Naive thymus-derived CD8-positive, alpha-beta T cell (primary cell): ENCODE results near the gene FOXC2. TPM values are rescaled to one million over a fixed set of nuclear protein-coding genes. Genes with fewer than 3 reads are reported as not detected.
A peak's percentile ranks its signal among the peaks of the same experiment; 100 is the strongest.

Experiments
- ATAC-seq, 2 donors: fragments of 150-1000 bp; cut with Tn5 transposase in 1 of 2; sonication (Bioruptor Pico), chemical (Tn5 transposase) in 1 of 2; 1 replicate in 1 of 2; 2 replicates in 1 of 2; pipeline ENCODE4 v1.10.0; 2021; ENCODE audit warnings: mild to moderate bottlenecking in 2 of 2, moderate library complexity in 2 of 2
- POLR2A ChIA-PET: fragments of 350-600 bp; sonication (Branson Sonifier 250); formaldehyde crosslinking; loops from one replicate; lab custom pipeline; 2021; ENCODE audit warnings: antibody characterized with exemption; lab: Charles Lee
- DNase-seq, 10 donors: peaks; one replicate each; pipeline versions ENCODE4 v3.0.0 to v3.0.0-alpha.2; 2020 to 2022
- H3K27ac Mint-ChIP-seq, 10 donors: one replicate each; pipeline ENCODE4 v1.8.0; 2020 to 2022; ENCODE audit warnings: mild to moderate bottlenecking in 10 of 10, mixed read lengths in 10 of 10, moderate library complexity in 4 of 10, inconsistent platforms in 1 of 10
- H3K27me3 Mint-ChIP-seq, 5 donors: one replicate each; pipeline ENCODE4 v1.8.0; 2021 to 2022; ENCODE audit warnings: mixed read lengths in 5 of 5
- H3K36me3 Mint-ChIP-seq, 3 donors: one replicate each; pipeline ENCODE4 v1.8.0; 2020 to 2022; ENCODE audit warnings: mixed read lengths in 3 of 3, mild to moderate bottlenecking in 2 of 3, inconsistent platforms in 1 of 3
- H3K4me1 Mint-ChIP-seq, 4 donors: one replicate each; pipeline ENCODE4 v1.8.0; 2021 to 2022; ENCODE audit warnings: mixed read lengths in 4 of 4
- H3K4me3 Mint-ChIP-seq, 10 donors: one replicate each; pipeline ENCODE4 v1.8.0; 2020 to 2022; ENCODE audit warnings: mild to moderate bottlenecking in 10 of 10, mixed read lengths in 10 of 10, moderate library complexity in 6 of 10, inconsistent platforms in 1 of 10
- H3K9me3 Mint-ChIP-seq, 9 donors: one replicate each; pipeline ENCODE4 v1.8.0; 2020 to 2022; ENCODE audit warnings: mixed read lengths in 9 of 9, mild to moderate bottlenecking in 3 of 9, inconsistent platforms in 1 of 9, moderate library complexity in 1 of 9
- polyA plus RNA-seq, 3 donors: library from polyadenylated mRNA; unstranded; fragments of 300-500 nt; fragmentation: Illumina TruSeq; gene quantifications; one replicate each; pipeline ENCODE4 v1.2.3, GENCODE V29; 2021
- total RNA-seq, 8 experiments: library from RNA in 2 of 8; stranded (reverse) in 2 of 8; gene quantifications; one replicate each; pipeline ENCODE4 v1.2.3 and lab custom pipeline; 2021 to 2026

The FOXC2 gene
- total and polyA plus RNA-seq, 5 experiments from 2014 or later, result not detected

DNA sequence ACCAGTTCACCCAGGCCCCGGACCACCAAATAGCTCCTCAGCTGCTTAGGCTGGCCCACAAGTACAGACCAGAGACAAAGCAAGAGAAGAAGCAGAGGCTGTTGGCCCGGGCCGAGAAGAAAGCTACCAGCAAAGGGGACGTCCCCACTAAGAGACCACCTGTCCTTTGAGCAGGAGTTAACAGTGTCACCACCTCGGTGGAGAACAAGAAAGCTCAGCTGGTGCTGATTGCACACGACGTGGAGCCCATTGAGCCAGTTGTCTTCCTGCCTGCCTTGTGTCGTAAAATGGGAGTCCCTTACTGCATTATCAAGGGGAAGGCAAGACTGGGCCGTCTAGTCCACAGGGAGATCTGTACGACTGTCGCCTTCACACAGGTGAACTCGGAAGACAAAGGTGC, 40.9 kb upstream of the FOXC2 start:
- Mint-ChIP-seq H3K9me3 (peaks cover 0 to 9% (median 0%) of the 10 kb centered on the region in 9 donors), H3K4me3 (no peak overlapping the region), H3K27ac (no peak overlapping the region), H3K27me3 (peaks cover 0 to 12% (median 3%) of the 10 kb centered on the region in 5 donors), H3K36me3 (peaks cover 2 to 9% (median 3%) of the 10 kb centered on the region in 3 donors), H3K4me1 (no peaks in the 10 kb centered on the region)
- ATAC-seq (no peak), DNase-seq (no peak)
- POLR2A ChIA-PET, result no interaction called here

DNA sequence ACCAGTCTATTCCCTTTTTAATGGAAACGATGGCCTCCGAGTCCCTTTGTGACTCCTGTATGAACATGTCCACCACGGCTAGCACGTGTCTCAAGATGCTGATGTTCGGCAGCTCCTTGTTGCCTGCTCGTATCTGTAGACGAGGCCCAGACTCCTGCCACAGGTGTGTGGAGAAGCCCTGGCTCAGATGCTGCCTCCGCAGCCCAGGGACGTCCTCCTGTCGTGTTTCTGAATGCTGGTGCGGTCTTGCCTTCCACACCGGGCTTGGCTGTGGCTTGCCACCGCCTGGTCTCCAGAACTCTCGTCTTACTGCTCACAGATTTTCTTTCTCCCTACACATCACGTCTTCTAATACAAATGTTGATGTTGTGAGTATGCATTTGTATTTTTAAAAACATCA, 39.3 kb upstream of the FOXC2 start:
- peaks cover 0 to 9% (median 0%) of the 10 kb centered on the region in 9 donors for H3K9me3 Mint-ChIP-seq
- H3K27ac Mint-ChIP-seq, result no peak overlapping the region
- H3K36me3 Mint-ChIP-seq, result peaks cover 2 to 9% (median 6%) of the 10 kb centered on the region in 3 donors
- peaks cover 0 to 3% (median 0%) of the 10 kb centered on the region in 5 donors for H3K27me3 Mint-ChIP-seq
- no peak overlapping the region for H3K4me3 Mint-ChIP-seq
- no peak for ATAC-seq
- POLR2A ChIA-PET, result no interaction called here
- H3K4me1 Mint-ChIP-seq, result no peaks in the 10 kb centered on the region
- no peak for DNase-seq

DNA sequence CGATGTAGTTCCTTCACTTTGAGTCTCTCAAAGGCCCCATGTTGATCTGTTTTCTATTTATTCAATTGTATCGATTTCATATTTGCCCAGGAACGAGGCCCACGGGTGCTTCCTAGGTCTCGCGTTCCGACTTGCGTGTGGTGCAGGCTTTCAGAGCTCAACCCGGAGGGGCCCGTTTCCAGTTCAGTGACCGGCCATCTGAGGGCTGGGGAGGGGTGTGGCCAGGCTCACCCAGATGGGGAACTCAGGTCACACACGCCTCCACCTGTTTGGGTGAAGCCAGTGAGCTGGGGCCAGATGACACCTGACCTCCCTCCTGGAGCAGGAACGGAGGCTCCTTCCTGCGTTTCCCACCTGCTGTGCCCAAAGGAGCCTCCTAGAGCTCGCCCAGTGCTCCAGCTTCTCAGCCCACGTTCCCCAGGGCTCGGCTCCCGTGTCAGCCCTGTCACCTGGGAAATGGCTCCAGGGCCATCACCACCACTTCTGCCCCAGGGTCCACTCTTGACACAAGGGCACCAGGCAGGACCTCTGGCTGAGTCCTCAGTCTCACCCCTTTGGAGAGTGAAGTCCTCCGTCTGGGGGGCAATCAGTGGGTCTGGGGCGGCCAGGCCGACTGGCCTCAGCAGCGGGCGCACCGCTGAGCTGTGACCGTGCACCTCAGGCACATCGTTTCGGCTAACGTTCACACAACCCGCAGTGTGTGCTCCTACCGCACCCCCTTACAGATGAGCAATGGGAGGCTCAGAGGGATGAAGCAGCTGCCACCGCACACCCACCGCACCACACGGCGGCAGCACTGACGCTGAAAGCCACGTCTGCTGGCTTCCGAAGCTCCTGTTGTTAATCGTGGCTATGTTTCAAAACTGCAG, 38.3 kb upstream of the FOXC2 start:
- no peak for DNase-seq
- Mint-ChIP-seq H3K36me3 (peaks cover 2 to 9% (median 6%) of the 10 kb centered on the region in 3 donors), H3K27ac (no peak overlapping the region), H3K9me3 (peaks cover 0 to 9% (median 0%) of the 10 kb centered on the region in 9 donors), H3K4me3 (no peak overlapping the region), H3K27me3 (no peaks in the 10 kb centered on the region), H3K4me1 (no peaks in the 10 kb centered on the region)
- POLR2A ChIA-PET, result no interaction called here
- no peak for ATAC-seq

DNA sequence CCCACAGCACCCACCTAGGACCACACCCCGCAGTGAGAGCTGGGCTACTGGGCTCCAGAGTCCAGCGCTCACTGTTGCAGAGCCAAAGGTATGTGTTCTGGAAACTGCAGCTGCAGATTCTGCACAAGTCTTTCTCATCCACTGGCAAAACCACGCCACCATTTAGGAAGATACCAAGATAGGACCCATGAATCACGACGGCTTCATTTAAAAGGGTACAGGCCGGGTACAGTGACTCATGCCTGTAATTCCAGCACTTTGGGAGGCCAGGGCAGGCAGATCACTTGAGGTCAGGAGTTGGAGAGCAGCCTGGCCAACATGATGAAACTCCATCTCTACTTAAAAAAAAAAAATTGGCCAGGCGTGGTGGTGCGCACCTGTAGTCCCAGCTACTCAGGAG, 37.5 kb upstream of the FOXC2 start:
- DNase-seq (no peak), ATAC-seq (no peak)
- no peak overlapping the region for H3K4me3 Mint-ChIP-seq
- no peaks in the 10 kb centered on the region for H3K27me3 Mint-ChIP-seq
- H3K27ac Mint-ChIP-seq, result peak overlapping the region in 1 of 10 donors; percentile 37
- peaks cover 0 to 9% (median 0%) of the 10 kb centered on the region in 9 donors for H3K9me3 Mint-ChIP-seq
- H3K4me1 Mint-ChIP-seq, result no peaks in the 10 kb centered on the region
- H3K36me3 Mint-ChIP-seq, result peaks cover 2 to 9% (median 6%) of the 10 kb centered on the region in 3 donors
- POLR2A ChIA-PET, result no interaction called here

DNA sequence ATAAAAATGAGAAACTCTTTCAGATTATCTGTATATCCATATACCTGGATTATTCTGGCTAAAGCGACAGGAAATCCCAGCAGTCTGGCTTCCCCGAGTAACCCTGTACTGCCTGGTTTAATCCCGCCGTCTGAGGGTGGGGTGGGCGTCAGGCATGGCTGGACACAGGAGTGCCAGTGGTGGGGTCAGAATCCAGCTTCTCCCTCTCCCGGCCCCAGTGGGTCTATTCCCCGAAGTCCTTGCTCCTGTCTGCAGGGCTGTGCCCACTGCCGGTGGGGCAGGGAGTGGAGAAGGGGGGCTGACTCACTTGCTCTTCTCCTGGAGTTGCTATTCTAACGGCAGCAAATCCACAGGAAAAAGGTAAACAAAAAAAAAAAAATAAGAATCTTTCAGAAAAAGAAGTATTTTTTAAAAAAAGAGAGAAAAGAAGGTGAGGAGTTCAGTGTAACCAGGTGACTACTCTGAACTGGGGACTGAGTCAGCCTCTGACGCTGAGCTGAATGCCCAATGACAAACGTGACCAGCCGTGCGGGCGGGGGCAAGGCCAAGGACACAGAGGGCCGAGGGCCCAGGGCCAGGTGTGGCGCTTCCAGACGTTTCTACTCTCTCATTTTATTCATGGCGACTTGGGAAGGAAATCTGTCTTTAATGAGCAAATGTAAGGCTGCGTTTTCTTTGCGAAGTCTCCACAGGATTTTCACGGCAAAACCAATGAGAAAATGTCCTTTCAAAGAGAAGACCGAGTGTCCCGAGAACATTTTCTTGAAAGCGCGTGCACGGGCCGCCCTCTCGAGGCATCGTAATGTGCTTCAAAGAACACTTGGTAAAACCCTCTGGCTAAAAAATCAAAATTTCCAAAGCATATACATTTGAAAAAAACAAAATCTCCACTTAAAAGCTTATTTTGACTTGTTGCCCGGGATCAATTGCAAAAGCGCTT, 36.1 kb upstream of the FOXC2 start:
- no peaks in the 10 kb centered on the region for H3K4me1 Mint-ChIP-seq
- DNase-seq (no peak), ATAC-seq (no peak)
- peaks cover 0 to 9% (median 0%) of the 10 kb centered on the region in 9 donors for H3K9me3 Mint-ChIP-seq
- no peak overlapping the region for H3K27ac Mint-ChIP-seq
- POLR2A ChIA-PET, result no interaction called here
- H3K4me3 Mint-ChIP-seq, result no peak overlapping the region
- H3K36me3 Mint-ChIP-seq, result peaks cover 2 to 11% (median 9%) of the 10 kb centered on the region in 3 donors
- H3K27me3 Mint-ChIP-seq, result no peaks in the 10 kb centered on the region

DNA sequence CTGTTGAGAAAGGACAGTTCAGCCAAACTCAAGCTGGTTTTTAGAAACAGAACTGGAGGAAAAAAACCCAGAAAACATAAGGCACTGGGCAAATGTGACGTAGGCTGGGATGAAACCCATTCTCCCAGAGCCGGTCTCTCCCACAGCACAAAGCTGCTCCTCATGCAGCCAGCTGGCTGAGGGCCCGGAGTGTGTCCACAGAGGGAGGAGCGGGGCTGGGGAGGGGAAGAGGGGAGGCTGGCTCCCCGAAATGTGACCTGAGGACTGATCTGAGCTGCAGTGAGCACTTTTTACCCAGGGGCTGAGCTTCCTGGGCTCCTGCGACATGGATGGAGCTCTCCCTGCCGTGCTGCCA, 35.5 kb upstream of the FOXC2 start:
- Mint-ChIP-seq H3K4me3 (no peak overlapping the region), H3K9me3 (peaks cover 0 to 7% (median 0%) of the 10 kb centered on the region in 9 donors), H3K36me3 (peaks cover 2 to 17% (median 9%) of the 10 kb centered on the region in 3 donors), H3K27me3 (no peaks in the 10 kb centered on the region), H3K4me1 (no peaks in the 10 kb centered on the region), H3K27ac (no peak overlapping the region)
- POLR2A ChIA-PET, result no interaction called here
- ATAC-seq (no peak), DNase-seq (no peak)

DNA sequence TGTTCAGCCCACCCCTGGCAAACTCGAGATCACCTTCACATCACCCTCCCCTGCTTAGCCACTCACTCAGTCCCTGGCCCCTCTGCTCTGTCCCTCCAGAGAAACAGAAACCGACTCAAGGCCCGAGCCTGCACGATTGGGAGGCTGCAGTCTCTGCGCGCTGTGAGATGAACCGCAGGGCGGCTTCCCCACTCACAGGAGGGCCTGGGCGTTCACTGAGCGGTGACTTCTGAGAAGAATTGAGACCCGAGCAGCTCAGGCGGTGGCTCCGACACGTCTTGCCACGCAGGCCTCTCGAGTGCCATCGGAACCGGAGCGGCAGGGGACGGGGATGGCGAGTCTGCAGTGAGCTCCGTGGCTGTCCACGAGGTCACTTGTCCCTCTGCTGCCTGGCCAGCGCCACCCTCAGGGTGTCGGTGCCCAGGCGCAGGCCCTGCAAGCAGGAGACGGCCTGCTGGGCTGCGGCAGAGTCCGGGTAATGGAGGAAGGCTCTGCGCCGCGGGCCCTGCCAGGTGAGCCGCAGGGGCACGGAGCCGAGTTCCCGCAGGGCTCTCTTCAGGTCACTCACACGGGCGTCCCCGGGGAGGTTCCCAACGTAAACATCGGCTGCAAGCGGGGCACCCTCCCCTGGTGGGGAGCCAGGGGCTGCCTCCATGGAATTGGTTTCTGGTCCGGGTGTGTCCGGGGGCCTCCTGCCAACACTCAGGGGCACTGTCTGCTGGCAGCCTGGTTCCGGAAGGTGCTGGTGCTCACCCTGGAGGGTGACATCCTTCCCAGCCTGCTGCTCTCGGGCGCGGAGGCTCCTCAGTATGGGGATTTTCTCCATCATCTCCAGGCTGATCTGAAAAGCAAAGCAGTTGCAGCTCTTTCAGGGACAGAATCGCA, 34.7 kb upstream of the FOXC2 start:
- ATAC-seq, result no peak
- Mint-ChIP-seq H3K36me3 (peaks cover 2 to 25% (median 5%) of the 10 kb centered on the region in 3 donors), H3K4me3 (no peak overlapping the region), H3K27ac (no peak overlapping the region), H3K27me3 (no peaks in the 10 kb centered on the region), H3K9me3 (peaks cover 0 to 2% (median 0%) of the 10 kb centered on the region in 9 donors), H3K4me1 (no peaks in the 10 kb centered on the region)
- POLR2A ChIA-PET, result no interaction called here
- DNase-seq, result no peak

DNA sequence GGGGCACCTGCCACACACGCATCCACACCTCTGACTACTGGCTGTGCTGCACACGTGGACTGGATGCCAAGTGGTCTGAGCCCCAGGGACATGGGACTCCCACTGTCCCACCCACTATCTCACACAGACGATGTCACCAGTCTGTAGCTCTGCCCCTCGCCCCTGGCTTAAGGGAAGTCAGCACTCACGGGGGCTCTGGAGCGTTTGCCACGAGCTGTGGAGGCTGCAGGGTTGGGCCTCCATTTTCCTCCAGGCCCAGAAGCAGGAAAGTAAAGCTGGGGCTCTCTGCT, 34.2 kb upstream of the FOXC2 start:
- DNase-seq, result no peak
- no peak for ATAC-seq
- Mint-ChIP-seq H3K27me3 (no peaks in the 10 kb centered on the region), H3K4me3 (no peak overlapping the region), H3K4me1 (no peaks in the 10 kb centered on the region), H3K9me3 (peaks cover 0 to 1% (median 0%) of the 10 kb centered on the region in 9 donors), H3K36me3 (peaks cover 4 to 28% (median 5%) of the 10 kb centered on the region in 3 donors), H3K27ac (no peak overlapping the region)
- POLR2A ChIA-PET, result no interaction called here

DNA sequence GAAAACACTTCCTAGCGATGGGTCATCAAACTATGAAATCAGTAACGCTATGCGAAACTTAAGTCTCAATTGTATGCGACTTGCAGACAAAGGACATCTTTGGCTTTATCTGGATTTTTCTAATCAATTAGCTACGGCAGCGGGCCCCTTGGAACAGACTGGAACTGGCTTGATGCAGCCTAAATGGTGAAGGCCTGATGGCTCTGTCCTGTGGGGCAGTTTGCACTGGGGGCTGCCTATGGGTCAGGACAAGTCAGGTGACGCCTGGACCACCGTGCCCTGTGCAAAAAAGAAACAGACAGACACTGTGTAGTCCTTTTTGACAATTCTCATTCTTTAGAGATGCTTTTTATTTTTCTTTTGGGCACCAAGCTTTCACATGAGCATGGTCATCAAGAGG, 33.6 kb upstream of the FOXC2 start:
- POLR2A ChIA-PET, result no interaction called here
- no peaks in the 10 kb centered on the region for H3K4me1 Mint-ChIP-seq
- no peaks in the 10 kb centered on the region for H3K9me3 Mint-ChIP-seq
- H3K4me3 Mint-ChIP-seq, result no peak overlapping the region
- H3K27me3 Mint-ChIP-seq, result no peaks in the 10 kb centered on the region
- H3K36me3 Mint-ChIP-seq, result peaks cover 0 to 28% (median 3%) of the 10 kb centered on the region in 3 donors
- no peak for ATAC-seq
- no peak for DNase-seq
- peak overlapping the region in 1 of 10 donors; percentile 15 for H3K27ac Mint-ChIP-seq

DNA sequence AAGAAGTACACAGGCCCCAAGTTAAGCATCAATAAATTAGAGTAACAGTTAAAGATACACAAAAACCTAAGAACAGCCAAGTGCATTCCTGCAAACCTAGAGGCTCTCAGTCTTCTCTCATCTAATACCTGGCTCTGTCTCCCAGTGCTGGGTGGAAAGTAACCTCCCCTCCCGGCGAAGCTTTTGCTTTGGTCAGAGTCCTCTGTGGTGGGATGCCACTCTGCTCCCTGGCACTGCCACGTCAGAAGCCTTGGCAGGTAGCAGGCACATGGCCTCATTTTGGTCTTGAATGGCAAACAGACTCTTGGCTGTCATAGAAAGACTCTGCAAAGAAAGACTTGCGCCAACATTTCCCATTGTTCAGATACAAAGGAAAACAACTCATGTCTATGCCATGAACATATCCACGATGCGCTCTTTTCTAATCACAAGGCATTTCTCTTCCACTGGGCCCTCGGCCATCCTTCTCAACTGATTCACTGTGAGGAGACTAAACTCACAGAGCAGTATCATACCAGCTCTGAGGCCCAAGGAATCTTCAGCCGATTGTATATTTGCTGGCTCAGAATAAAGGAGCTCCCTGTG, 32.8 kb upstream of the FOXC2 start:
- Mint-ChIP-seq H3K27ac (no peak overlapping the region), H3K4me1 (no peaks in the 10 kb centered on the region), H3K36me3 (peaks cover 0 to 36% (median 9%) of the 10 kb centered on the region in 3 donors), H3K27me3 (no peaks in the 10 kb centered on the region), H3K4me3 (no peak overlapping the region), H3K9me3 (no peaks in the 10 kb centered on the region)
- POLR2A ChIA-PET, result no interaction called here
- DNase-seq (no peak), ATAC-seq (no peak)

DNA sequence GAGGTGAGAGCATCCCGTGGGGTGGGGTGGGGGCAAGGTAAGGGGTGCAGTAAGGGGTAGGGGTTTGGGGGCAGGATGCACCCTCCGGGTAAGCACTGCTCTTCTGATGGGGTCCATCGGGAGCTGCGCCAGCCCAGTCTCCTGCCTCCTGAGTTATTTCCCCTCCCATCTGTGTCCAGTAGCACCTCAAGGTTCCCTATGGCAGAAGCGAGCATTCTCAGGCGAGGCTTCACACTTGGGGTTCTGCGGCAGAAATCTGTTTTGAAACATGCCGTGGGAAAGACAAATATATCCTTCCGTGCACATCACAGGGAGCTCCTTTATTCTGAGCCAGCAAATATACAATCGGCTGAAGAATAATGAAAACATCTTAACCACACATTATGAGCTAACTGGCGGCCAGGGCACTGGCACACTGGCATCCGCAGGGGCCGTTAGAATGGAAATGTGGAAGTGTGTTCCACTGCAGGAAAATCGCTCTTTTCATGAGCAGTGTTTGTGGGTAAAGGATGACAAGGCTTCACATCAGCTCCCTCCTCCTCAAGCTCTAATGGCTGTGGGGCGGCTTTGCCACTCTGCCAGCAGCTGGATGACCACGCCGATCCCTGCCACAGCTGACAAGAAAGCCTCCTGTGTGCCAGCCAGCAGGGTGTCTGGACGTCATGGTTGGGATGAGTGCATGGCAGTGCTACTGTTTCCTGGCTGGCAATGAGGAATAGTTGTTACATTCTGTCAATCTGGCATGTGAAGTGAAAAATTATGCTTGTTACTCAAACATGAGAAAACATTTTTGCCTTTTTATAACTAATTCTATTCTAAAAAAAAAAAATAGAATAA, 31.6 kb upstream of the FOXC2 start:
- Mint-ChIP-seq H3K27me3 (no peaks in the 10 kb centered on the region), H3K4me3 (no peak overlapping the region), H3K9me3 (no peaks in the 10 kb centered on the region), H3K27ac (no peak overlapping the region), H3K4me1 (no peaks in the 10 kb centered on the region), H3K36me3 (peaks cover 0 to 45% (median 14%) of the 10 kb centered on the region in 3 donors)
- ATAC-seq (no peak), DNase-seq (no peak)
- POLR2A ChIA-PET, result no interaction called here
